Measurements from ENCODE around the gene AIP. TPM values are rescaled to one million over a fixed set of nuclear protein-coding genes. Genes with fewer than 3 reads are reported as not detected.

Gene AIP
- total RNA-seq, 1 experiment from 2014 or later: 110 TPM

DNA sequence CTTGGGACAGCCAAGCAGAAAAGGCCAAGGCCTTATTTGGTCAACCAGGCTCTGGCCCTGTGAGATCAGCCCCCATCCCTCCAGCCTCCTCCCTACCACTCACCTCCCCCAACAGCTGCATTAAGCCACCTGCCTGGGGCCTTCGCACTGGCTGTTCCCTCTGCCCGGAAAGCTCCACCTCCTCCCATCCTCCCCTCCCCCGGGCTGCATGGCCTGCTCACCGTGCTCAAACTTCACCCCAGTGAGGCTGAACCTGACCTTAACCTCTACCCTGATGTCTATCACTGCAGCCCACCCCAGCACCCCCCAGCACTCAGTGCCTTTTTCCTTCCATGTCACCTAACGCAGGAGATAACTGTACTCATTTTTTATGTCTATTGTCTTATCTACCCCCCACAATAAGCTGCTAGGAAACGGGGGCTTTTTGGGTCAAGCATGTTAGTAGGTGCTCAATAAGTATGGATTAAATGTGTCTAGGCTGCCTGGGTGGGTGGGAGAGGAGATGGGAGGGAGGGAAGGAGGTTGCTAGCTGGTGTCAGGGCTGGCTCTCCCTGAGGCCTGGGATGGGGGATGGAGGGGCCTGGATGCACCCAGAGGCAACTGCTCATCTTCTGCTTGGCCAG is 46.3 kb upstream of the AIP start:
- H3K27ac Mint-ChIP-seq (ENCODE audit: unreplicated experiment): peak overlapping the region; percentile 45
- no peaks in the 10 kb centered on the region for H3K9me3 Mint-ChIP-seq (ENCODE audit: unreplicated experiment)
- POLR2A ChIA-PET: interaction anchor here (1.0 to 1.2 kb wide), 2 partner anchors 29 to 36 kb away, joined by 3 to 11 read pairs; no protein-coding TSS in a partner anchor
- Histone ChIP-seq H3K9me3 (no peaks in the 10 kb centered on the region), H3K36me3 (ENCODE audit: control insufficient read depth, insufficient read depth, low read length) (peaks cover 24% of the 10 kb centered on the region), H3K4me3 (ENCODE audit: low read depth, low read length) (no peak overlapping the region), H3K27me3 (replicated peaks; ENCODE audit: control insufficient read depth, insufficient read depth, low read length) (no peaks in the 10 kb centered on the region), H3K4me1 (no peaks in the 10 kb centered on the region)
- H3K27me3 Mint-ChIP-seq (ENCODE audit: insufficient read depth, unreplicated experiment): no peaks in the 10 kb centered on the region
- DNase-seq: peak in 1 of 2 experiments; percentile 55
- BruUV-seq (replicated peaks): no TSS peak
- TF ChIP-seq CTCF (IDR thresholded peaks at IDR 0.05; ENCODE audit: insufficient read depth in 1 of 2, low read depth in 1 of 2, low read length in 1 of 2, severe bottlenecking in 1 of 2, unreplicated experiment in 1 of 2): no peak
- H3K36me3 Mint-ChIP-seq (ENCODE audit: insufficient read depth, unreplicated experiment): peaks cover 83% of the 10 kb centered on the region
- intact Hi-C loops (cut with micrococcal nuclease; ENCODE audit: unreplicated experiment): no loop called here
- no peak overlapping the region for H3K4me3 Mint-ChIP-seq (ENCODE audit: unreplicated experiment)
- no peaks in the 10 kb centered on the region for H3K4me1 Mint-ChIP-seq (ENCODE audit: low read depth, unreplicated experiment)
- CTCF ChIA-PET: no interaction called here

DNA sequence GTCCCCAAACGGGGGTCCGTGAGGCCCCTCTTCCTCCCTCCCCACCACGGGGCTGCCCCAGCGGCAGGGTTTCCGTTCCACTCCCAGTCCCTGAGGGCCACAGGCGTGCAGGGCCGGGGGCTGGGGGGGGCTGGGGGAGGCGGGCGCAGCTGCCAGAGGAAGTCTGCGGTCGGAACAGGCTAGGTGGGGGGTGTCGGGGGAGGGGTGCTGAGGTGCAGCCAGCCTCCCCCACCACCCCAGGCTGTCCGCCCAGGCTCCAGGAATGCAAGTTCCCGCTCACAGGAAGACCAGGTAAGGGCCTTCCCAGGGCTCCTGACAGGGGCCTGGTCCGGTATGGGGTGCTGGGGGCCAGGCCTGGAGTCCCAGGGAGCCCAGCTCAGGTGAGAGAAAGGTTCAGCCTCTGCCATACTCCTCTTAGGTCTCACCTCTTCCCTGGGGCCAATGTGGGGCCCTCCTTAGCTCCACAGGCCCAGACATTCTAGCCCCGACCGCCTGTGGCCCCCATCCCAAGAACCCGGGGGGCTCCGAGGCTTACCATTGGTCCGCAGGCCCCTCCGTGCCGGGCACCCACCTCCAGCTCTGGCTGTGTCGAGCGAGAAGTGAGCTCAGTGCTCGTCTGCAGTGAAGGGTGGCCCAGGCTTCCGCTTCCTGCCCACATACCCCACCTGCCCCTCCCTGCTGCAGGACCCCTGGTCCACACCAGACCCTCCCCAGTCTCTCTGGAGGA is 45.6 kb upstream of the AIP start, which contains the start of gene PTPRCAP:
PTPRCAP (minus strand) TSS at position 601 of the 727 bp plus-strand sequence; CDS start at position 538, 63 bp downstream.
- peak within 1 kb of the TSS; percentile 45 for H3K27ac Mint-ChIP-seq (ENCODE audit: unreplicated experiment)
- intact Hi-C loops (cut with micrococcal nuclease; ENCODE audit: unreplicated experiment): no loop called here
- peaks cover 83% of the 10 kb centered on the region for H3K36me3 Mint-ChIP-seq (ENCODE audit: insufficient read depth, unreplicated experiment)
- H3K4me3 Mint-ChIP-seq (ENCODE audit: unreplicated experiment): no peak within 1 kb of the TSS
- no peak within 1 kb of the TSS for H3K4me3 ChIP-seq (ENCODE audit: low read depth, low read length)
- H3K9me3 Mint-ChIP-seq (ENCODE audit: unreplicated experiment): no peaks in the 10 kb centered on the region
- ChIA-PET POLR2A (interaction anchor here (1.2 kb wide), 1 partner anchor 28 kb away, joined by 3 read pairs; no protein-coding TSS in a partner anchor), CTCF (interaction anchor here (2.0 kb wide), 1 partner anchor 36 kb away, joined by 6 read pairs; the partner anchor contains the start of gene PPP1CA)
- H3K4me1 ChIP-seq: peaks cover 4% of the 10 kb centered on the region; the same call in 1 of the 2 replicates
- DNase-seq: no peak
- H3K27me3 Mint-ChIP-seq (ENCODE audit: insufficient read depth, unreplicated experiment): no peaks in the 10 kb centered on the region
- H3K36me3 ChIP-seq (ENCODE audit: control insufficient read depth, insufficient read depth, low read length): peaks cover 29% of the 10 kb centered on the region
- no peaks in the 10 kb centered on the region for H3K4me1 Mint-ChIP-seq (ENCODE audit: low read depth, unreplicated experiment)
- BruUV-seq (replicated peaks): no TSS peak
- no peak for TF ChIP-seq CTCF (IDR thresholded peaks at IDR 0.05; ENCODE audit: insufficient read depth in 1 of 2, low read depth in 1 of 2, low read length in 1 of 2, severe bottlenecking in 1 of 2, unreplicated experiment in 1 of 2)
- no peaks in the 10 kb centered on the region for H3K9me3 ChIP-seq
- H3K27me3 ChIP-seq (replicated peaks; ENCODE audit: control insufficient read depth, insufficient read depth, low read length): no peaks in the 10 kb centered on the region

DNA sequence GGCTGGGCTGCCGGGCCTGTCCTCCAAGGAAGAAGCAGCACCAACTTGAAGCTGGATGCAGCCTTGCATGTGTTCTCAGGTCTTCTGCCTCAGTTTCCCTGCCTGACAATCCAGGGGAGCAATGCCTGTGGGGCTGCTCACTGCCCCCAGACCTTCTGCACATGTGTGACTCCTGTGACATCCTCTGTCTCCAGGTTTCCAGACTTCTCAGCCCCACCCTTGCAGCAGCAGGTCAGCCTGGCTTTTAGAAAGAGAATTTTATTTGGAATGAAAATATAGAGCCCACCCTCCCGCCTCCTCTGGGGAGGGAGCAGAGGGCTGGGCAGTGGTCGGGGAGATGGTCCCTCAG is 45.0 kb upstream of the AIP start:
- H3K27me3 ChIP-seq (replicated peaks; ENCODE audit: control insufficient read depth, insufficient read depth, low read length): no peaks in the 10 kb centered on the region
- H3K36me3 Mint-ChIP-seq (ENCODE audit: insufficient read depth, unreplicated experiment): peaks cover 83% of the 10 kb centered on the region
- peak overlapping the region; percentile 9 for H3K27ac Mint-ChIP-seq (ENCODE audit: unreplicated experiment)
- H3K4me3 ChIP-seq (ENCODE audit: low read depth, low read length): no peak overlapping the region
- peaks cover 29% of the 10 kb centered on the region for H3K36me3 ChIP-seq (ENCODE audit: control insufficient read depth, insufficient read depth, low read length)
- CTCF ChIA-PET: interaction anchor here (2.0 kb wide), 1 partner anchor 36 kb away, joined by 6 read pairs; the partner anchor contains the start of gene PPP1CA
- H3K27me3 Mint-ChIP-seq (ENCODE audit: insufficient read depth, unreplicated experiment): no peaks in the 10 kb centered on the region
- H3K9me3 ChIP-seq: no peaks in the 10 kb centered on the region
- TF ChIP-seq CTCF (IDR thresholded peaks at IDR 0.05; ENCODE audit: insufficient read depth in 1 of 2, low read depth in 1 of 2, low read length in 1 of 2, severe bottlenecking in 1 of 2, unreplicated experiment in 1 of 2): no peak
- BruUV-seq (replicated peaks): no TSS peak
- H3K4me3 Mint-ChIP-seq (ENCODE audit: unreplicated experiment): no peak overlapping the region
- no peak for DNase-seq
- H3K9me3 Mint-ChIP-seq (ENCODE audit: unreplicated experiment): no peaks in the 10 kb centered on the region
- intact Hi-C loops (cut with micrococcal nuclease; ENCODE audit: unreplicated experiment): no loop called here
- H3K4me1 ChIP-seq: peaks cover 10% of the 10 kb centered on the region; the same call in 1 of the 2 replicates
- H3K4me1 Mint-ChIP-seq (ENCODE audit: low read depth, unreplicated experiment): no peaks in the 10 kb centered on the region
- POLR2A ChIA-PET: no interaction called here
